Measurements from ENCODE around the gene PNO1. TPM values are rescaled to one million over a fixed set of nuclear protein-coding genes. Genes with fewer than 3 reads are reported as not detected.

Gene PNO1
- total RNA-seq, 4 donors from 2014 or later = 9.4 to 28.7 (median 13.6) TPM

- TF ChIP-seq CTCF (IDR thresholded peaks at IDR 0.05; ENCODE audit: low read depth) = no peak
Observed at GRCh38 chr2:68218343-68218901, 60.7 kb downstream of the PNO1 start.

- no peak for TF ChIP-seq CTCF (IDR thresholded peaks at IDR 0.05; ENCODE audit: low read depth)
Observed at GRCh38 chr2:68222287-68222686, 64.6 kb downstream of the PNO1 start.

GRCh38 chr2:68223419-68223818 lies 65.7 kb downstream of the PNO1 start:
- TF ChIP-seq CTCF (IDR thresholded peaks at IDR 0.05; ENCODE audit: low read depth) = no peak

- TF ChIP-seq CTCF (IDR thresholded peaks at IDR 0.05; ENCODE audit: low read depth) = no peak
Observed at GRCh38 chr2:68225119-68225632, 67.5 kb downstream of the PNO1 start.

Other genes with a start within 250 kb of the PNO1 start
- gene C1D, start 94.9 kb upstream of the PNO1 start, total RNA-seq = 10 to 100 TPM; 16.4 to 45.6 (median 38.4) TPM
- 10 to 100 TPM; 68.6 to 86.3 (median 70.1) TPM for gene PPP3R1, start 94.6 kb downstream of the PNO1 start, total RNA-seq
- 10 to 100 TPM; 36.2 to 59.8 (median 55.4) TPM for gene CNRIP1, start 162.1 kb downstream of the PNO1 start, total RNA-seq
- 10 to 100 TPM; 19.0 to 62.9 (median 31.8) TPM for gene PLEK, start 207.4 kb downstream of the PNO1 start, total RNA-seq

All from subcutaneous adipose tissue (tissue), 4 donors.